ENCODE data around the gene FRMD1.
"Not testable (repeated sequence)": the region's sequence is repeated elsewhere in the genome, so short reads cannot be mapped to it uniquely, and the experiment has no call there.

- not testable (repeated sequence) for TF ChIP-seq CTCF, POLR2A (IDR thresholded peaks at IDR 0.05)
Observed at GRCh38 chr6:168077401-168077800, 1.6 kb downstream of the FRMD1 start.
